Neutrophil (primary cell): Measurements from ENCODE around the gene RNF113B.

ENCODE experiments used
- H3K27ac ChIP-seq: fragments of 200-600 bp; sonication (generic); 2 replicates; pipeline ENCODE4 v1.5.1; 2016; ENCODE audit warnings: mild to moderate bottlenecking, moderate library complexity
- H3K27me3 ChIP-seq: fragments of 200-600 bp; sonication (generic); 2 replicates; pipeline ENCODE4 v1.6.0; 2016; ENCODE audit warnings: mild to moderate bottlenecking
- H3K36me3 ChIP-seq: fragments of 200-600 bp; sonication (generic); 2 replicates; pipeline ENCODE4 v1.5.1; 2017
- H3K4me1 ChIP-seq, 2 experiments: fragments of 200-600 bp in 1 of 2; sonication (generic) in 1 of 2; 1 replicate in 1 of 2; 2 replicates in 1 of 2; pipeline versions ENCODE4 v1.5.1 to v1.6.1; 2013 to 2016; ENCODE audit warnings: low read depth in 1 of 2, low read length in 1 of 2, mild to moderate bottlenecking in 1 of 2, moderate library complexity in 1 of 2; ENCODE audit not compliant: control insufficient read depth in 1 of 2, insufficient read depth in 1 of 2
- H3K4me3 ChIP-seq, 2 experiments: fragments of 200-600 bp in 1 of 2; sonication (generic) in 1 of 2; 1 replicate in 1 of 2; 2 replicates in 1 of 2; pipeline ENCODE4 v1.5.1; 2013 to 2016; ENCODE audit warnings: low read depth in 1 of 2, low read length in 1 of 2, mild to moderate bottlenecking in 1 of 2, moderate library complexity in 1 of 2
- H3K9me3 ChIP-seq: fragments of 200-600 bp; sonication (generic); 2 replicates; pipeline ENCODE4 v1.5.1; 2016
- TF ChIP-seq, protein P1 (sequence below): fragments of 200-600 bp; sonication (generic); IDR thresholded peaks from 2 replicates; pipeline ENCODE4 v1.5.1; 2016; ENCODE audit warnings: antibody characterized with exemption

RNF113B gene

DNA sequence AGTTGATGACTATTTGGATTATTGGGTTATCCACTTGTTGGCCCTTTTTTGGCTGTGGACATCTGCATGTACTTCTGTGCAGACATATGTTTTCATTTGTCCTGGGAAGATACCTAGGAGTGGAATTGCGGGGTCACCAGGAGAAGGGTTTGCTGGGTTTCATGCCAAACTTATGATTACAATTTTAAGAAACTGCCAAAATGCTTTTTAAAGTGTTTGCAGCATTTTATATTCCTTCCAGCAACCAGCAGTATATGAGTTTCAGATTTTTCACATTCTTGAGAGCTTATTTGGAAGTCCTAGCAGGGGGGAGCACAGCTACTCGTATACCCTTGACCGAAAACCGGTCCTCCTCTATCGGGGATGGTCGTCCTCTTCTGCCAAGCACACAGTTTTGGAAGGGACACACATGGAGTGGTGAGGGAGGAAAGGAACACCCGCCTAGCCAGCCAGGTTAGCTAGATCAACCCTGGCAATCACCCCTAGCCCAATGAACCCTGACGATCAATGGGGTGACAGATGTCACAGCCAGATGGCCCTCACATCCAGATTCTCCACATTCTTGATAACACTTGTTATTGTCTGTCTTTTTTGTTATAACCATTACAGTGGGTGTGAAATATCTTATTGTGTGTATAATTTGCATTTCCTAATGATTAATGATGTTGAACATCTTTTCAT, 26.7 kb upstream of the RNF113B start:
- Histone ChIP-seq H3K27ac (no peak overlapping the region), H3K4me3 (no peak overlapping the region), H3K27me3 (no peaks in the 10 kb centered on the region), H3K4me1 (no peaks in the 10 kb centered on the region), H3K36me3 (no peaks in the 10 kb centered on the region), H3K9me3 (no peaks in the 10 kb centered on the region)
- TF ChIP-seq, protein P1, sequence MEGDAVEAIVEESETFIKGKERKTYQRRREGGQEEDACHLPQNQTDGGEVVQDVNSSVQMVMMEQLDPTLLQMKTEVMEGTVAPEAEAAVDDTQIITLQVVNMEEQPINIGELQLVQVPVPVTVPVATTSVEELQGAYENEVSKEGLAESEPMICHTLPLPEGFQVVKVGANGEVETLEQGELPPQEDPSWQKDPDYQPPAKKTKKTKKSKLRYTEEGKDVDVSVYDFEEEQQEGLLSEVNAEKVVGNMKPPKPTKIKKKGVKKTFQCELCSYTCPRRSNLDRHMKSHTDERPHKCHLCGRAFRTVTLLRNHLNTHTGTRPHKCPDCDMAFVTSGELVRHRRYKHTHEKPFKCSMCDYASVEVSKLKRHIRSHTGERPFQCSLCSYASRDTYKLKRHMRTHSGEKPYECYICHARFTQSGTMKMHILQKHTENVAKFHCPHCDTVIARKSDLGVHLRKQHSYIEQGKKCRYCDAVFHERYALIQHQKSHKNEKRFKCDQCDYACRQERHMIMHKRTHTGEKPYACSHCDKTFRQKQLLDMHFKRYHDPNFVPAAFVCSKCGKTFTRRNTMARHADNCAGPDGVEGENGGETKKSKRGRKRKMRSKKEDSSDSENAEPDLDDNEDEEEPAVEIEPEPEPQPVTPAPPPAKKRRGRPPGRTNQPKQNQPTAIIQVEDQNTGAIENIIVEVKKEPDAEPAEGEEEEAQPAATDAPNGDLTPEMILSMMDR: no peak

DNA sequence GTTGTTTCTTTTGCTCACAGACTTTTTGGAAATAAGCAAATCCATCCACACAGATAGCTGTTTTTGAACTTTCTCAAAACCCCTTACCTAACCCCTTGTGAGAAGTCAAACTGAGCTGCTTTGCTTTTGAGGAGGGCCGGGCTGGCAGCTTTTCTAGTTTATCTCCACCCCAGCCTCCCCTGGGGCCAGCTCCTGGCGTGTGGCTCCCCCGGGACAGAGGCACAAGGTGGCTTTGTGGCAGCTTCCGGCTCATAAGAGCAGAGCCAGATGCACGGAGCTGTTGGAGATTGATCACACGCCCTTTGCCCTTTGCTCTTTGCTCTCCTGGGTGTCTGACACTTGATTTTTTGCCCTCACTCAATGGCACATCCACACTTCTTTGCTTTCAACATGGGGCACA, 24.9 kb upstream of the RNF113B start:
- H3K4me3 ChIP-seq: no peak overlapping the region
- TF ChIP-seq, protein P1: no peak
- H3K9me3 ChIP-seq: no peaks in the 10 kb centered on the region
- H3K4me1 ChIP-seq: no peaks in the 10 kb centered on the region
- no peaks in the 10 kb centered on the region for H3K27me3 ChIP-seq
- H3K27ac ChIP-seq: no peak overlapping the region
- H3K36me3 ChIP-seq: no peaks in the 10 kb centered on the region

DNA sequence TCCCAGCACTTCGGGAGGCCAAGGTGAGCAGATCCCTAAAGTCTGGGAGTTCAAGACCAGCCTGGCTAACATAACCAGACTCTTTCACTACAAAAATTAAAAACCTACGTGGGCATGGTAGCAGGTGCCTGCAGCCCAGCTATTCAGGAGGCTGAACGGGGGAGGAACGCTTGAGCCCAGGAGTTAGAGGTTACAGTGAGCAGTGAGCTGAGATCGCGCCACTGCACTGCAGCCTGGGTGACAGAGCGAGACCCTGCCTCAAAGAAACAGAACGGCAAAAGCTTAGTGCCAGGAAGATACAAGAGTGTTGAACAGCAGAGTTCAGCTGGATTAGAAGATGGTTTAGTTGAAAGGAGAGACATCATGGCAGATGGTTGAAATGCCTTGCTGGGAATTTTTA, 24.1 kb upstream of the RNF113B start:
- no peaks in the 10 kb centered on the region for H3K9me3 ChIP-seq
- H3K4me3 ChIP-seq: no peak overlapping the region
- no peaks in the 10 kb centered on the region for H3K27me3 ChIP-seq
- H3K4me1 ChIP-seq: no peaks in the 10 kb centered on the region
- H3K36me3 ChIP-seq: no peaks in the 10 kb centered on the region
- H3K27ac ChIP-seq: no peak overlapping the region
- TF ChIP-seq, protein P1: no peak

DNA sequence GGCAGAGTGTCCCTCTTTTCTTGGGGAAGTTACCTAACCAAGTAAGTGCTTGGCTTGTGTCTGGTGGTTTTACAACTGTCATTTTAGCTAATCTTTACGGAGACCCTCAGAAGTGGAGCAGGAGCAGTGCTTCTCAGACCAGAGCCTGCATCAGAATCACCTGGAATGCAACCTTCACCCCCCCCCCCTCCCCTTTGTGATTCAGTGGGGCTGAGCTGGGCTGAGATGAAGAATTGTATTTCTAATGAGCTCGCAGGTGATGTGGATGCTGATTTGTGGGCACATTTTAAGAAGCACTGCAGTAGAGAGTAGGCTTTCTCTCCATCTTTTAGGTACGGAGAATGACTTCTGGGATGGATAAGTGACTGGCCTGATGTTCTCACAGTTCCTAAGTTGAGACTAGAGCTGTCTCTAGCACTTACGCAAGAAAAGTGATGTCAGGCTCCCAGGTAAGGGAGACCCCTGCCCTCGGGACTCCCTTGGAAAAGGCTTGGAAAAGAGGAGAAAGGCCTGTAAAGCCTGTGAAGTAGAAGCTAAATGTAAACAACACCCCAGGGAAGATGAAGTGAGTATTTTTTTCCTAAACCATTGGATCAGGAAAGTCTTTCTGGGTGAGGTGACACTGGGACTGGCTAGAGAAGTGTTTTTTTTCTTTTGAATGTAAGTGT, 23.3 kb upstream of the RNF113B start:
- H3K4me1 ChIP-seq: no peaks in the 10 kb centered on the region
- H3K27me3 ChIP-seq: no peaks in the 10 kb centered on the region
- H3K4me3 ChIP-seq: no peak overlapping the region
- no peaks in the 10 kb centered on the region for H3K9me3 ChIP-seq
- TF ChIP-seq, protein P1: no peak
- no peak overlapping the region for H3K27ac ChIP-seq
- no peaks in the 10 kb centered on the region for H3K36me3 ChIP-seq

DNA sequence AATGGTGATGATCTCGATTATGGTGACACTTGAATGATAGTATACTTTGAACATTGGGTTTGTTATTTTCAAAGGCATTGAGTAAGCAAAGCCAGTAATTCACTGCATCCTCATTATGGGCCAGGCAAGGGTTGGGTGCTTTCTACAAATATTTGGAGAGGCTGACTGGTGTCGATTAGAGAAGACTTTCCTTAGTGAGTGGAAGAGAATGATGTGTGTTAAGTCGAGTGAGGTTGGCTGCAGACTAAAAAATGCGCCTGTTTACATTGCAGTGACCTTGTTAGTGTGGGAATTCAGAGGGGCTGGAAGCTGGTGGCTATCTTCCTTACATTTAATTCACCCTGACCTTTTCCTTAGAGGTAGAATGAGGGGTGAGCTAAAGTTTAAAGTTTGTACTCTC, 22.4 kb upstream of the RNF113B start:
- Histone ChIP-seq H3K9me3 (no peaks in the 10 kb centered on the region), H3K4me3 (no peak overlapping the region), H3K4me1 (no peaks in the 10 kb centered on the region), H3K27me3 (no peaks in the 10 kb centered on the region), H3K36me3 (no peaks in the 10 kb centered on the region), H3K27ac (no peak overlapping the region)
- TF ChIP-seq, protein P1: no peak
